IPS DF 4.7 (cell line): ENCODE data around the gene B3GNT3.
A peak's percentile ranks its signal among the peaks of the same experiment; 100 is the strongest.

Experiments used
- DNase-seq: peaks from one replicate; pipeline ENCODE4 v3.0.0-alpha.2; 2013; ENCODE audit warnings: low spot score; ENCODE audit errors: extremely low read depth

Gene B3GNT3, protein sequence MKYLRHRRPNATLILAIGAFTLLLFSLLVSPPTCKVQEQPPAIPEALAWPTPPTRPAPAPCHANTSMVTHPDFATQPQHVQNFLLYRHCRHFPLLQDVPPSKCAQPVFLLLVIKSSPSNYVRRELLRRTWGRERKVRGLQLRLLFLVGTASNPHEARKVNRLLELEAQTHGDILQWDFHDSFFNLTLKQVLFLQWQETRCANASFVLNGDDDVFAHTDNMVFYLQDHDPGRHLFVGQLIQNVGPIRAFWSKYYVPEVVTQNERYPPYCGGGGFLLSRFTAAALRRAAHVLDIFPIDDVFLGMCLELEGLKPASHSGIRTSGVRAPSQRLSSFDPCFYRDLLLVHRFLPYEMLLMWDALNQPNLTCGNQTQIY

DNA sequence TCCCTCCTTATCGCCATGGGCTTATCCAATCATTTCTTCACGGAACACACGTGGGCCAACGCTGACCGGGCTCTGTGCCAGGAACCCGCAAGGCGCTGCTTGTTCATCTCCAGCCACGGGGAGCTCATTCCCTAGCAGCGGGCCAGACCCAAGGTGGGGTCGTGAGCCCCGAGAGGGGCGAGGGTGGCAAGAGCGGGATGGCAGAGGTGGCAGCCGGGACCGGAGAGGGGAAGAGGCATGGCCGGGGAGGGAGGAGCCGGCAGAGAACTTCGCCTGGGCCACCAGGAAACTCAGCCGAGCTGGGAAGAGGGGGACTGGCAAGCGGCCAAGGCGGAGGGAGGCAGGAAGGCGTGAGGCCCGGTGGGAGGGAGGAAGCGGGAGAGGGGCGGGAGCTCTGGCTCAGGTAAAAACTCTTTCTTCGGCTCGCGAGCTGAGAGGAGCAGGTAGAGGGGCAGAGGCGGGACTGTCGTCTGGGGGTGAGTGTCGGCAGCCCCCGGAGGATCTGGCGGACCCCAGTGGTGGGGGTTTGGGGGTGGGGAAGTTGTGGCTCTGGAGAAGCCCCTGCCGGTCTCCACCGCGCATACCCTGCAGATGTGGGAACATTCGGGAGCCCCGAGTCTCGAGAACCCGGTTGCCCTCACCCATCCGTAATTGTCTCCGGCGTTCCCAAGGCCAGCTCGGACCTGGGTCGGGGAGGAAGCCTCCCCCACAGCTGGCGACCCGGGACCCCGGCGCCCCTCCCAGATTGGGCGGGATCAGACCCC lies at the start of gene B3GNT3:
Gene B3GNT3, plus strand, starts transcription at position 408 of the 764 bp plus-strand sequence. CDS start 12,670 bp downstream, outside the sequence.
- DNase-seq, result no peak

- peak; percentile 80 for DNase-seq
These were observed 47.5 kb upstream of the B3GNT3 start for GRCh38 chr19:17747205-17748098.

- no peak for DNase-seq
These were observed 45.9 kb upstream of the B3GNT3 start for GRCh38 chr19:17748884-17749638.

DNA sequence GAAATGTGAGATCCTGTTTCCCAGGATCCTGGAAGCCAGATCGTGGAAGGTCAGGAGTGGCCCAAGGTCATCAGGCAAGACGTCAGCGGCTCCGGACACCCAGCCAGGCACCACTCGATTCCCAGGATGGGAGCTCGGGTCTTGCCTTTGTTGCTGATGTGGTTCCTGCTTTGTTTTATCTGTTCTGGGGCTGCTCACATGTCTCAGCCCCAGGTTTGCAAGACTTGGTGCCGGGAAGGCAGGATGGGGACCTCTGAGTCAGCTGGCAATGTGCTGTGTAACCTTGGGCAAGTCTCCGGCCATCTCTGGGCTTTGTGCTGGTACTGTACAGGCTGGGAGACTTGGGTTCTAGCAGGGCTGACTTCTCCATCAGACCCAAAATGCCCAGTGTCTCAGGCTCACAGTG lies 45.0 kb upstream of the B3GNT3 start:
- DNase-seq, result no peak

DNA sequence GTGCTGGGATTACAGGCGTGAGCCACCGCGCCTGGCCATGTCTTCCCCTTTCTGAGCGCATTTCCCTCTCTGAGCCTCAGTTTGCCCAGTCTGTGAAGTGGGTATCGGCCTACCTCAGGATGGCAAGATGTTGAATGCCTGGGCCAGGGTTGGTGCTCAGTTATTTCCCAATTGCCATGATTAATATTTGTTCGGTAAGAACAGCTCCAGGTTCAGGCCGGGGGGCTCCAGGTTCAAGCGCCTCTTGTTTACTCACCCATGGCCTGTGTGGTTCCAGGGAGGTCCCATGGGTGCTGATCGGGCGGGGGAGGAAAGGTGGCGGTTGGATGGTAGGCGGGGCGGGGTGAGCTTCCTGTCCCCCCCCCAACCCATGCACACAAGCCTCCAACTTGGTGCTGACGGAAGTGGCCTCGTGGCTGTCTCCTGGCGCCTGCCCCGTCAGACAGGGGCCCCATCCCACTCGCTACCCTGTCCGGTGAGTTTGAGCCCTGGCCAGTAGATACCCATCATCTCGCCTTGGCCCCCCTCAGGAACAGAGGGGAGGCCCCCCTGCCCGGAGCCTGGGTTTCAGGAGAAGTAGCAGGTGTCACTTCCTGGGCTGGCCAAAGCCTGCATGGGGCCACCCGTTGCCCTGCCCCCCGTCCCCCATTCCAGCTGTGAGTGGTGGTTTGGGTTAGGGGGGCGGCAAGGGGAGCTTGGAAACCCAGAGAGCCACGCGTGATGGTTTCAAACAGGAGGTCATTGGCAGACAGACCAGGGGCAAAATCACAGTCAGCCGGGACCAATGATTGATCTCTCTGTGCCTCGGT lies 43.6 kb upstream of the B3GNT3 start, which contains the start of gene FCHO1:
Gene FCHO1, plus strand, starts transcription at position 375 of the 809 bp plus-strand sequence. CDS start 3,688 bp downstream, outside the sequence.
- no peak for DNase-seq

DNA sequence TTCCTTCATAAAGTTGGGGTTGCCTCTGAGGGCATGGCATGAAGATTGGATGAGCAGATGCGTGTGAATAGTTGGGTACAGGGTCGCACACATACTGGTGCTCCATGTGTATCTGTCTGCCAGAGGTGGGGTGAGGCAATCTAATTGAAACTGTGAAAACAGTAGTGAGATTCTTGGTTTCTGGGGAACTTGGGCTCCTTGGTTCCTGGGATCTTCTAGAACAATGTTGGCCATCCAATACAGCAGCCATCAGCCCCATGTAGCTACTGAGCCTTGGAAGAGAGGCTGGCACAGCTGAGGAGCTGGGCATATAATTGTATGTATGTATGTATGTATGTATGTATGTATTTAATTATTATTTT lies 43.0 kb upstream of the B3GNT3 start:
- DNase-seq, result no peak

DNA sequence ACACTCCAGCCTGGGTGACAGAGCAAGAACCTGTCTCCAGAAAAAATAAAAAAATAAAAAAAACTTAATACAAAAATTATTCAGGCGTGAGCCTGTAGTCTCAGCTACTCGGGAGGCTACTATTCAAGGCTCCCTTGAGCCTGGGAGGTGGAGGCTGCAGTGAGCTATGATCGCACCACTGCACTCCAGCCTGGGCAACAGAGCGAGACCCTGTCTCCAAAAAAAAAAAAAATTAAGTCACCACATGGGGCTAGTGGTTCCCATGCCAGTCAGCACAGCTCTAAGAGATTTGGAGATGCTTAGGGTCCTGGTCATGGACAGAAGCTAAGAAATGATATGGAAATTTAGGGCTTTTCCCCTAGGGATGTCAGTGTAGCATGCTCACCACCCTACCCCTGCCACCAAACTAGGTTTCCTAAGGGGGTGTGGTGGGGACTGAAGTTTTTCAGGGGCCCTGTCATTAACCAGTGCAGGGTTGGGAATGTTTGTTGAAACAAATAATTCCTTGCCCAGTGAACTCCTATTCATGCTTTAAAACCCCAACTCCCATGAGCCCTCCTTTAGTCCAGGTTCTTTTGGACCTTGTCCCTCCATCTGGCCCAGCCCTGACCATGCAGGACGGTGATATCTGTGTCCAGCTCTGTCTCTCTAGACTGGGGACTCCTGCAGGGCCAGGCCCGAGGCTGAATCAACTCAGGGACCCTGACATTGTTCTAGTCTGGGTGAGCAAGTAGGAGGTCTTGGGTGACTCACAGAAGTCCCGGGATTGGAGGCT lies 41.9 kb upstream of the B3GNT3 start:
- no peak for DNase-seq

GRCh38 chr19:17753976-17754375 lies 41.0 kb upstream of the B3GNT3 start:
- no peak for DNase-seq

DNA sequence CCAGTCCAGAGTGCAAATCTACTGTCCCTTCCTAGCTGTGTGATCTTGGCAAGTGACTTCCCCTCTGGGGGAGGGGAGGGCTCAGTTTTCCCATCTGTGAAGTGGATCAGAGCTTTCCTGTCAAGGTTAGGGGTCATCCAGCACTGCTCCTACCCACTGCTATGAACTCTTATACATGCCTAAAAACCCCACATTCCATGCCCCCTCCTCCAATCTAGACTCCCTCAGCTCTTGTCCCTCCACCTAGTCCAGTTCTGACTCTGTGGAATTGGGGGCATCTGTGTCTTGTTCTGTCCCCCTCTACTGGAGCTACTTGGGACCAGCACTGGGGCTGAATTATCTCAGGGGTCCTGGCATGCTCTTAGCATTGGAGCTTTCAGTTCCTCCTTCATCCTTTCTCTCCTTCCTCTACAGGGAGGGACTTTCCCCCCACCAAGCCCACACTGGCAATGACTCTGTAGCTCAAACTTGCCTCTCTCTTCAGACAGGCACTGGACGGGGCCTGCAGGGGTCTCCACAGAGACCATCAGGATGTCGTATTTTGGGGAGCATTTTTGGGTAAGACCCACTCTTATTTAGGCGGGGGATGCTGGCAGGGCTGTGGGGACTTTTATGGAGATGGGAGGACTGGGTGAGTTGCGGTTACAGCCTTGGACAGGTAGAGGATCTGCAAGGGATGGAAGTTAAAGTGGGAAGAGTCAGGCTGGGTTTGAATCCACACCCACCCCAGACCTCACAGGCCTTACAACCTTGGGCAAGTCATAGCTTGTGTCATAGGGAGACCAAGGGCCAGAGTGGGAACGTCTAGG lies 40.1 kb upstream of the B3GNT3 start:
- DNase-seq, result no peak

GRCh38 chr19:17755443-17755890 lies 39.5 kb upstream of the B3GNT3 start:
- no peak for DNase-seq

- no peak for DNase-seq
These were observed 38.8 kb upstream of the B3GNT3 start for GRCh38 chr19:17755977-17756670.

DNA sequence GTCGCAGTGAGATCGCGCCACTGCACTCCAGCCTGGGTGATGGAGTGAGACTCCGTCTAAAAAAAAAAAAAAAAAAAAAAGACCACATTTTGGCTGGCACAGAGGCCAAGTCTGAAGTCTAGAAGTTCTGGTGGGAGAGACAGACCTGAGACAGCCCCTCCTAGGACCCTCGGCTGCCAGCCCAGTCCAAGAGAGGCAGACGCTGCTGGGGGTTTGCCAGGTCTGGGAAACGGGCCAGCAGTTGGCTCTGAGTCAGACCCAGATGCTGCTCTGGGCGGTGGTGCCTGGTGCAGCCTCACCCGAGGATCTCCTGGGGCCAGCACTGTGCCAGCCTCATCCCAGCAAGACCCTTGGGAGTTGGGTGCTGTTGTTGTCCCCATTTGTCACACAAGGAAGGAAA lies 37.8 kb upstream of the B3GNT3 start:
- no peak for DNase-seq

DNA sequence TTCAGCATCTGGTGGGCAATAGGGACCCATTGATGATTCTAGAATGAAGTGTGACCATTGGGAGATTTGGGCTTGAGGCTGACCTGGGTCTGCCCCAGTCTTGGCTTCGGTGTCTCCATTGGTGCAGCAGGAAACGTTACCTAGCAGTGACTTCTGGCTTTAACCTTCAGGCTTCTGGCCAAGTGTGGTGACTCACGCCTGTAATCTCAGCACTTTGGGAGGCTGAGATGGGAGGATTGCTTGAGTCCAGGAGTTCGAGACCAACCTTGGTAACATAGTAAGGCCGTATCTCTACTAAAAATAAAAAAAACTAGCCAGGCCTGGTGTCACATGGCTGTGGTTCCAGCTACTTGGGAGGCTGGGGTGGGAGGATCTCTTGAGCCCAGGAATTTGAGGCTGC lies 36.4 kb upstream of the B3GNT3 start:
- DNase-seq, result no peak

- no peak for DNase-seq
These were observed 33.8 kb upstream of the B3GNT3 start for GRCh38 chr19:17761148-17761547.

- no peak for DNase-seq
These were observed 32.3 kb upstream of the B3GNT3 start for GRCh38 chr19:17762505-17763229.

- no peak for DNase-seq
These were observed 30.6 kb upstream of the B3GNT3 start for GRCh38 chr19:17764348-17764747.

DNA sequence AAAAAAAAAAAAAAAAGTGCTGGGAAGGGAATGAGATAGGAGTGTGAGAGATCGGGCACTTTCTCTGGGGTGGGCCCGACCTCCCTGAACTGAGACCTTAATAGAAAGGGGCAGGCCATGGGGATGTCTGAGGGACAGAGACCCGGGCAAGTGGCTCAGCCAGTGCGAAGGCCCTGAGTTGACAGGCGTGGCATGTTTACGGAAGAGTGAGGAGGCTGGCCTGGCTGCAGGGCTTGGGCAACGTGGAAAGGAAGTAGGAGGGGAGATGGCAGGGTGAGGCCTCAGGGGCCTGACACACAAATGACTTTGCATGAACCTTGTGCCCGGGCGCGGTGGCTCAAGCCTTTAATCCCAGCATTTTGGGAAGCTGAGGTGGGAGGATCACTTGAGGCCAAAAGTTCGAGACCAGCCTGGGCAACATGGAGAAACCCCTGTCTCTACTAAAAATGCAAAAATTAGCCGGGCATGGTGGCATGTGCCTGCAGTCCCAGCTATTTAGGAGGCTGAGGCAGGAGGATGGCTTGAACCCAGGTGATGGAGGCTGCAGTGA lies 29.8 kb upstream of the B3GNT3 start:
- DNase-seq, result no peak
